GM18867 (cell line): Measurements from ENCODE around the gene SNTA1.
"Not testable (repeated sequence)": the region's sequence is repeated elsewhere in the genome, so short reads cannot be mapped to it uniquely, and the experiment has no call there.

Experiments used
- ATAC-seq: cut with Tn5 transposase; IDR thresholded peaks from one replicate; pipeline ENCODE4 v1.9.1; 2021; ENCODE audit warnings: mild to moderate bottlenecking, moderate library complexity; ENCODE audit not compliant: unreplicated experiment

SNTA1 gene

DNA sequence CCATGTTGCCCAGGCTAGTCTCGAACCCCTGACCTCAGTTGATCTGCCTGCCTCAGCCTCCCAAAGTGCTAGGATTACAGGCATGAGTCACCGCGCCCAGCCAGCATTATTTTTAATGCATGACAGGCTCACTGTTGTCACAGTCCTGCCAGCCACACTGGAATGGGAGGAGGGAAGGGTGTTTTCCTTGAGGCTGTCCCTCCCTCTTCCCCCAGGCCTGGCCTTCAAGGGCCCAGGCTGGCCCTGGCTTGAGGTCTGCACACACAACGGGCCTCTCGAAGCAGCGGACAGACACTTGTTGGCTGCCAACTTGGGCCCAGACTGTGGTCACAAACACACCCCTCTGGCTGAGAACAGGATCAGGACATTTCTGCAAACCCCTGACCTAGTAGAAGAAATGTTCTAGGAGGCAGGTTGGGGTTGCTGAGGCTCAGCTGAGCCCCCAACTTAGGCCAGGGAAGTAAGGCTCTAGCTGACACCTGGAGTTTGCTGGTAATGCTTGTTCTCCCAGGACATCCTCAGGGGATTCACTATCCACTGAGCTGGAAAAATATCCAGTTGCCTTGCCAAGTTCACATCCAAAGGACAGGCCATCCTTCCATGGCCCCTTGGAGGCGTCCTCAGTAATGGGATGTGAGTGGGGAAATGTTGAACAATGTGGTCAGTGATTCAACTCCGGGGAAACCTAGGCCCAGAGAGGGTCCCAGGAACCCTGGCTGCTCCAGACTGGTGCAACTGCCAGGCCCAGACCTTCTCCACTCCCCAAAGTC, 9.9 kb downstream of the SNTA1 start:
- no peak for ATAC-seq

DNA sequence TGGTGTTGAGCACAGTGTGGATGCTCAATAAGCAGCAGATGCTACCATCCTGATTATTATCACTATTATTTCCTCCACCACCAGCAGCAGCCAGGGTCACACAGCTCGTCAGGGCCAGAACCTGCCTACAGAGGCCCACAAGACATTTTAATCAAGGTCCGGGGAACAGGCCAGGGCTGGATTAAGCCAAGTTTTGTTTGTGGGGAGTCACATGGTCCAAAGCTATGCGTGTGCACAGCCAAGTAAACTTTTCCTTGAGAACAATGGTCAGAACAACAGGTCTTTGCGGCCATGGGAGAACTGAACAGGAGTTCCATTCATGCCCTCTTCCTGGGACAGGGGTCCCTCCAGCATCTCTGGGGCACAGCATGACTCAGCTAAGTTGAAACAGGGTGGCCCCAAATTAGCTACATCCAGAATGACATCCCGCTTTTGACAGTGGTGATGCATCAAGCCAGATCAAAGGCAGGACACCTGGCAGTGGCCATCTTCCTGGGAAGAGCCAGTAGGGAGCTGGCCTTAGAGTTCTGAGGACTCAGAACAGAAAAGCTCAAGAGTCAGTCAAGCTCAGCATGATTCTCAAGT, 11.7 kb downstream of the SNTA1 start:
- no peak for ATAC-seq

DNA sequence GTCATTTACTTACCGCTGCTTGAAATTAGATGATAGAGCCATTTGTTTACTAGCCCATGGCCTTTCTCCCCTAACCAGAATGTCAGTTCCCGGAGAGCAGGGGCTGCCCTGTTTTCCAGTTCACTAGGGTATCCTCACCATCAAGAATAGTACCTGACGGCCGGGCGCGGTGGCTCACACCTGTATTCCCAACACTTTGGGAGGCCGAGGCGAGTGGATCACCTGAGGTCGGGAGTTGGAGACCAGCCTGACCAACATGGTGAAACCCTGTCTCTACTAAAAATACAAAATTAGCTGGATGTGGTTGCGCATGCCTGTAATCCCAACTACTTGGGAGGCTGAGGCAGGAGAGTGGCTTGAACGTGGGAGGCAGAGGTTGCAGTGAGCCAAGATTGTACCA, 19.7 kb downstream of the SNTA1 start:
- not testable (repeated sequence) for ATAC-seq

DNA sequence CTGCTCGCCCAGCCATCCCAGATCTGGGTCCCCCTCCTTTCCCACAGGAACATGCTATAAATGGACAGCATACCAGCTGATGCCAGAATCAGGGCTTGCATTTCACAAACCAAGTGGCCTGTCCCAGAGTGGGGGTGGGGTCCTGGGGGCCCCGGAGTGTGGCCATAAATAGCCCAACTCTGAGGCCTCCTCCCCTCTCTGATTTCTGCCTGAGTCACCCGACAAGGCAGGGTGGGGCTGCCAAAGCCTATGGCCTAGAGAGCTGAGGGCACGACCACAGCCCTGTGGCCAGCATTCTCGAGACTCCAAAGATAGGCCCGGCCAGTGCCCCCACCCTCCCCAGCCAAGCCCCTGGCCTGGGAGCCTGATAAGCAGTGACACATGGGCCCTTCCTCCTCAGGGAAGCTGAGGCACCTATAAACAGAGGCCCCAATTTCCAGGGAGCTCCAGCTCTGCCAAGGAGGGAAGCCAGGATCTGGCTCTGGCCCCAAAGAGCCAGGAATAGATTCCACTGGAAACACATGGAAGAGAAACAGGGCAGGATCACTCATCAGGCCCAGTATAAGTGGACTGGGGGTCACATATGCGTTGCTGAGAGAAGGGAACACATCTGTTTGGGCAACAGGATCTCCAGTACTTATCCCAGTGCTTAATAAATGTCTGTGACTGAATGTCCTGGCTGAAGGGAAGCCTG, 20.3 kb downstream of the SNTA1 start:
- no peak for ATAC-seq

DNA sequence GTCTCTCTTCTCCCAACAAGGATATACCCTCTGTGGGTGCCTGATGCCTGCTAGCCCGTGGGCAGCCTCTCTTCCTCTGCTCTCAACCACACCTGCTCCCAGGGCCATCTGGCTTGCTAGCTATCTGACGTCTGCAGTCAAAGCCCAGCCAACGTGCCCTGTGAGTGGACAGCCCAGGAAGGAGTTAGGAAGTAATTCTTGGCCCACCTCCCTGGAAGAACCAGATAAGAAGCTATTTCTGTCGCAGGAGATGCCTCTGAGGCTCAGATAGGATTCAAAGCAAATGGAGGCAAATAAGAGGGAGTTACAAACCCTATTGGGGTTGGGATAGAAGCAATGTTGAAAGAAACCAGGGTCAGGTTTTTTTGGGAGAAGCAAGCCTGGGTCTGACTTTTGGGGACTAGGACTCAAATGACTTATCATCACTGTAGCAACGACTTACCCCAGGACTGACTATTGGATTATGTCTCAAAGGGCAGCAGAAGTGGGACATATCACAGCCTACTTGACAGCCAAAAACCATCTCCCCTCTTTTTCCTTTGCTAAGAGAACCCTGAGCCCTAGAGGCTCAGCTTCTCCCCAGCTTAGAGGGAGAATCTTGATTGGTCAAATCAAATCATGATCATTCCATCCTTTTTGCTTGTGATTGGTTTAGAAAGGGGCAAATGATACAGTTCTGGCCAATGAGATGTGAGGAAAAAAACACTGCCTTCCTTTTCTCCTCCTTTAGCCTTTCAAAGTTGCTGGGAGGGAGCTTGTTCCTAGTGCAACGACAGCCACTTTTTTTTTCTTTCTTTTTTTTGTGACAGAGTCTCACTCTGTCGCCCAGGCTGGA, 24.2 kb downstream of the SNTA1 start:
- no peak for ATAC-seq

DNA sequence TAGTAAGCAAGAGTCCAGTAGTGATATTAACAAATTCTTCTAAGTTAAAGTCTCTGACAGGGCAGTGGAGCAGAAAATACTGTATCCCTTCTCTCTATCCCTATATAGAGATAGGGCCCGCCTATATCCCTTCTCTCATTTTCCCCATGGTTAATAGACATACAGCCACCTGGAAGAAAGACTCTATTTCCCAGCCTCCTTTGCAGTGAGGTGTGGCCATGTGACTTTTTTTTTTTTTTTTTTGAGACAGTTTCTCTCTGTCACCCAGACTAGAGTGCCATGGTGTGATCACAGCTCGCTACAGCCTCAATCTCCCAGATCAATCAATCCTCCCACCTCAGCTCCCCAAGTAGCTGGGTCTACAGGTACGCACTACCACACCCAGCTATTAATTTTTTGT, 25.5 kb downstream of the SNTA1 start:
- no peak for ATAC-seq

DNA sequence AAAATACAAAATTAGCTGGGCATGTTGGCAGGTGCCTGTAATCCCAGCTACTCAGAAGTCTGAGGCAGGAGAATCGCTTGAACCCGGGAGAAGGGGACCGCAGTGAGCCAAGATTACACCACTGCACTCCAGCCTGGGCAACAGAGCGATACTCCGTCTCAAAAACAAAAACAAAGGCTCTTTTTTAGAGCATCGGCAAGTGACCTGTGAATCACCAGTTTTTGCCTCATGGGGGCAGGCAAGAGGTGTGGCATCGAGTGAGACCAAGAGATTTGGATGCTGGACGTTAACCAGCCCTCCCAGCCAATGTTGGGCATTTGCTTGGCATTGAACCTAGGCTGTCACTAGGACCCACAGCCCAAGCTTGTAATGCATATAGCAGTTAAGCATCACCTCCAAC, 27.6 kb downstream of the SNTA1 start:
- no peak for ATAC-seq

DNA sequence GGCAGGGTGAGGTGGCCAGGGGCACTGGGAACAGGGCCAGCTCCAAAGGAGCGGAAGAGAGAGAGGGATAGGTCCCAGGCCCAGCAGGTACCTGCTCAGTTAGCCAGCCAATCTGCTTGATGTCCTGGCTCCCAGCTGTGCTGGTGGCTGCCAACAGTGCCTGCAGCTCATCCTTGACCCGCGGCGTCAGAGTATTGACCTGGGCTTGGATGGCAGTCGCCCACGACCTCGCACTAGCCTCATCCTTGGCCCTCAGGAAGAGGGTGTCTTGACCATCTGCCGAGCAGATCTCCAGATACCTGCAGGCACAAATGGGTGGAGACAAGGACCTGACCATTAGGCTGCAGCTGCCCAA, 31.1 kb downstream of the SNTA1 start:
- ATAC-seq, result no peak

DNA sequence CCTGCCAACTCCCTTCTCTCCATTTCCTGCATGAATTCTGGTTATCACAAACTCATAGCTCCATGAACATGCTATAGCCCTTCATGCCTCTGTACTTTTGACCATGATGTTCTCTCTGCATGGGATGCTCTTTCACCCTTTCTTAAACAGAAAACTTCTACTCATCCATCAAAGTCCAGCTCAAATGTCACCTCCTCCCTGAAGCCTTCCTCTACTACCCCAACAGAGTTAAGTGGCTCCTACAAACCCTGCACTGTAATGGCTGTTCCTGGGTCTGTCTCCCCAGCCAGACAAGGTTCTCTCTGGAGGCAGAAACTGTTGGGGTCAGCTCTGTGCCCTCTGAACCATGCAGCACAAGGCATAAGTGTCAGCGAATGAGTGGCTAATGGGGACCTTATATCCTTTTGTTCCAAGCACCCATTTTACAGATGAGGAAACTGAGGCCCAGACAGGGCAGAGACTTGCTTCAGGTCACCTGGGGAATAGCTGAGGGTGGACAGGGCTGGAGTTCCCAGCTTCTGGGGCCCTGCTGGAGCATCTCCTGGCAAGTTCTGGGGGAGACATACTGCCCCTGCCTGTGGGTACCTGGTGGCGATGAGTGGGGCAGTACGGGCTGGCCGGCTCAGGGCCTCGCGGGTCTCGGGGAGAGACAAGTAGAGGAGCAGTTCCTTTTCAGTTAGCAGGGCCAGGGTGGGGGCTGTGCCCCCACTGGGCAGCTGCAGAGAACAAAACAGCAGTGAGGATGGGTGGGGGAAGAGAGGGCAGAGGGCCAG, 31.7 kb downstream of the SNTA1 start:
- no peak for ATAC-seq

DNA sequence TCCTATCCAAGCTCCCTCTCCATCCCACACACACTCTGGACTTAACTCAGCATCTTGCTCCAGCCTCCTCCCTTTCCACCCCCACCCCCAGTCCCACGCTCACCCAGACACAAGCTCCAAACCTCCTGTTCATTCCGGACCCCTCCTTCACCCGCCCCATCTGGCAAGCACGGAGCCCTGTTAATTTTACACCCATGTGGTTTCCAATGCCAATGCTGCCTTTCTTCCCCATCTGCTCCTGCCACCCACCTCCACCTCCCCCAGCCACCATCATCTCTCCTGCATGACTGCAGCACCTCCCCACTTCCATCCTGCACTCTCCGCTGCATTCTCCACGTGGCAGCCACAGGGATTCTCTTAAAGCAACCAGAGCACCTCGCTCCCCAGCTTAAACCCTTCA, 32.3 kb downstream of the SNTA1 start:
- ATAC-seq, result no peak

DNA sequence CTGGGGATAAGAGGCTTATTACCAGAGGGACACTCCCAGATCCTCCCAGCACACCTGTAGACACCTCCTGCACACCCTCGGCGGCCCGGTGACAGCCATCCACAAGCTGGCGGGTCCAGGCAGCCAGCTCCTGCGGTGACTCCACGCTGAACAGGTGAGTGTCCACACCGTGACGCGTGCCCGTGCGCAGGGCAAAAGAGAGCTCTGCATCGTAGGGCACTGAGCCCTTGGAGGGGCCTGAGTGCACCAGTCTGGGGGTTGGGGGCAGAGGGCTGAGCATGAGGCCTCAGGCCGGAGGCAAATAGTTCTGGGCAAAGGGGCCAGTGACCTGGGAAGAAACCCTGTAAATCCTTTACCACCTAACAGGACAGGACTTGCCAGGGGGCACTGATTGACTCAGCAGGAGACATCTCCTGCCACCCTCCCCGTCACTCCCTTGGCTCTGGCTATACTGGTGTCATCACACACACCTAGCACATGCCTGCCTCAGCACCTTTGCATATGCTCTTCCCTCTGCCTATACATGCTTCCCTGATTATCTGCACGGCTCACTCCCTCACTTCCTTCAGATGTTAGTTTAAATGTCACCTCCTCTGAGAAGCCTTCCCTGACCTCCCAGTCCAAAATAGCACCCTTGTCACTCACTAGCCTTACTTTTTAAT, 33.4 kb downstream of the SNTA1 start:
- no peak for ATAC-seq

DNA sequence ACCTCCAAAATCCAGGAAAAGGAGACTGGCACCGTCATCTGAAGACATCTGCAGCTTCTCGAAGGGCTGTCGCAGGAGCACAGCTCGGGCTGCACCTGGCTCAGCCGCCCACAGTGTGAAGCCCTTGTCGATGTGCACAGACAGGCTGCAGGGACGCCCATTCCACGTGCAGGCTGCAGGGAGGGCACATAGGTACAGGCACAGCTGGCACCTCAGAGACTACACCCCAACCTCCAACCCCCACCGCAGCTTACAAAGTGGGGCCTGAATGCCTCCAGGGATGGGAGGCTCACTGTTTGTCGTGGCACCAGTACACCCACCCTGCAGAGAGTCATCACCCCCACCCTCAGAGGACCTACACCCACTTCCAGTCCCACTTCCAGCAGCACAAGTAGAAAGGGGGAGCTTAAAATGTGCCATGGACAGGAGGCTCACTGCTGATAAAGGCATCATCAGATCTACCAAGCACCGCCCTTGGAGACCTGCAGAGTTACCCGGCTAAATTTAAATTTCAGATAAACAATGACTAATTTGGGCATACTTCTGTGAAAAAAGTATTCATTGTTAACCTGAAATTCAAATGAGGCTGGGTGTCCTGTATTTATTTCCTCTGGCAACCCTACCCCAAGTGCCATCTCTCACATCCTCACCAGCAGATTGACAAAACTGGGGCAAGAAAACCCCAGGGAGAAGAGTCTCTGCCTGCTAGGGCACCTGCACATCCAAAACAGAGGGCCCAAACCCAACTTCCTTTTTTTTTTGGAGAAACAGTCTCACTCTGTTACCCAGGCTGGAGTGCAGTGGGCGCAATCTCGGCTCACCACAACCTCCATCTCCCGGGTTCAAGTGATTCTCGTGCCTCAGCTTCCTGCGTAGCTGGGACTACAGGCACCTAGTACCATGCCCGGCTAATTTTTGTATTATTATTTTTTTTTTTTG, 34.6 kb downstream of the SNTA1 start:
- ATAC-seq, result peak; percentile 53

DNA sequence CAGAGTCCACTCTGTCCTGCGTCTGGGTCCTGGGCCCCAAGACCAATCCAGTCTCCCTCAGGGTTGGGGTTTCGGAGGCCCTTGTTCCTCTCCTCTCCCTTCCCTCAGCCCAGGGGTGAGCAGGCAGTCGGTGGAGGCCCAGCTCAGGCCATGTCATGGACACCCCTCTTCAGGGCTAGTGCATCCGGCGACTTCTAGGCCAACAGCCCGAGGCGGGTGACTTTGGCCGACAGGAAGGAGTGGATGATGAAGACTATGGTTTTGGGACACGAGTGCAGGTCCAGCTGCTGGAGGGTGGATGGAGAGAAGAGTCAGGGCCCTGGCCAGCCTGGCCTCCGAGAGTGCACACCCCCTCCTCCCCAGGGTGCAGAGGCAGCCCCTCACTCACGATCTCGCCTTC, 35.2 kb downstream of the SNTA1 start:
- ATAC-seq, result no peak

DNA sequence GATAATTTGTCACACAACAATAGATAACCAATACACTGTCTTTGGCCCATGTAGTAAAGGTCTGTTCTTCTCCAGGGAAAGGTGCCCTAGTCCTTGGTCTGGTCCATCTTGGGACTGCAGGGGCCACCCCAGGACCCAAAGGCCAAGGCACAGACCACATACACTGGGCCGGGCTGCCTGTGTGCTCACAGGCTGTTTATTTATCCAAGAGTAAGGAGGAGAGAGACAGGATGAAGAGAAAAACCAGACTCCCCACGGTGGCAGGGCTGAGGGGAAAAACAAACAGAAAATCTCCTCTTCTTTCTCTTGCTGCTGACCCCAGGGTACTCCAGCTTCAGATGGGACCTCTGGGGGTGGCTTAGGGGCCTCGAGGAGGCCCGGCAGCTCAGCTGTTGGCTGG, 35.8 kb downstream of the SNTA1 start:
- ATAC-seq, result no peak

DNA sequence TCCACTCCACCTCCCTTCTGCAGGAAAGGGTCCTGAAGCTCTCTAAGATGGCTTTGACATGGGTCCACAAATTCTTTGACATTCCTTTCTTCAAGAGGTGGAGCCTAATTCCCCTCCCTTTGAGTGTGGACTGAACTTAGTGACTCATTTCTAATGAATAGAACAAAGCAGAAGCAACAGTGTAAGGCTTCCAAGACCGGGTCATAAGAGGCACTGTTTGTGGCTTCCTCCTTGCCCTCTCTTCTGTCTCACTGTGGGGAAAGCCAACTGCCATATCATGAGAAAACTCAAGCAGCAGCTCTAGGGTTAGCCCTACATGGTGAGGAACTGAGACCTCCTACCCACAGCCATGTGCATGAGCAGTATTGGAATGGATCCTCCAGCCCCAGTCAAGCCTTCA, 36.3 kb downstream of the SNTA1 start:
- ATAC-seq, result no peak

DNA sequence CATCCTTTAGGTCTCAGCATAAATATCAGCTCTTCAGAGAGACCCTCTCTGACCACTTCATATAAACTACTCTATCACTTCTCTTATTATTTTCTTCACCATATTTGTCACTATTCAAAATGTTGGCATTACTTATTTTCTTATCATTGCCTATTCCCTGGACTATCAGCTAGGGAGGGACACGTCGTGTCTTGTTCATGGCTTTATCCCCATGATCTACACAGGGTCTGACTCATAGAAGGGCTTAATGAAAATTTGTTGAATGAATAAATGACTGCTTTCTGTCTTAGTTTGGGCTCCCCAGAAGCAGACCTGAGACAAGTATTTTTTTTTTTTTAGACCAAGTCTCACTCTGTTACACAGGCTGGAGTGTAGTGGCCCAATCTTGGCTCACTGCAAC, 39.3 kb downstream of the SNTA1 start:
- ATAC-seq, result no peak

DNA sequence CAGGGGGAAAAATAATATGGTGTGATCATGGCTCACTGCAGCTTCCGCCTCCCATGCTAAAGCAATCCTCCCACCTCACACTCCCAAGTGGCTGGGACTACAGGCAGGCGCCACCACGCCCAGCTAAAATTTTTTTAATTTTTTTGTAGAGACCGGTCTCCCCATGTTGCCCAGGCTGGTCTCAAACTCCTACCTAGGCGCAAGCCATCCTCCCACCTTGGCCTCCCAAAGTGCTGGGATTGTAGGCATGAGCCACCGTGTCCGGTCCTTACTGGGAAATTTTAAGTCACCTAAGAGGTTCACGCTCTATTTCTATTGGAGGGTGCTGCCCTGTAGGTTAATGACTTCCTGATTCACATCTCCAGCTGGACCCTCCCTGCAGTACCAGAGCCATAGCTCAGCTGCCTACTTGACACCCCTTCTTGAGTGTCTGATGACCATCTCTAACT, 41.6 kb downstream of the SNTA1 start:
- ATAC-seq, result no peak

DNA sequence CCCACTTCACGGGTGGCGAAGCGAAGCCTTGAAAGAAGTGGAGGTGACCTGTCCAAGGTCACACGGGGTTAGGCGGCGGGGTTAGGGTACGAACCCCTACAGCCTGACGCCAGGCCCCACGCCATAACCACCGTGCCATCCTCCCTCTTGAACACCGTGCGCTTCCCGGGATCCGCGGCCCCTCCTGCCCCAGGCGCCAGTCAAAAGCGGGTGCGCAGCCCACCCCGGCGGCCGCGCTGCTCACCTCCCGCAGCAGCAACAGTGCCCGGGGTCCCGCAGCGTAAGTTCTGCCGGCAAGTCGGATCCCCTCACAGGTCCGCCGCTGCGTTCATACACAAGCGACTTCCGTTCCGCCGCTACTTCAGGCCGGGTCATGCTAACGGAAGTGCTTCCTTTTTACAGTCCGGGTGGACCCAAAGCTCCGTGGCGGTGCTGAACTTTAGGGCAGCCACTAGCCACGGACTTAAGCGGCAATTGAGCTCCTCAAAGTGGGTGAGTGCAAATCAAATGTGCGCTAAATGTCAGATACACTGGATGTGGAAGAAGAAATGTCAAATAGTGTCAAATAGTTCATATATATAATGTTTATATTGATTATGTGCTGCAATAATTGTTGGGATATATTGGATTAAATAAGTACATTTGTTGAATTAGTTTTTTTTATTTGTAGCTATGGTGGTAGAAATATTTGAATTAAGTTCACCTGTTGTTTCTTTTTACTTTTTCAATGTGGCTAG, 42.2 kb downstream of the SNTA1 start, which contains the start of gene CDK5RAP1:
Gene CDK5RAP1 (minus strand): TSS at position 336 of the 737 bp plus-strand sequence. CDS start 4,455 bp downstream, outside the sequence.
- ATAC-seq, result peak; percentile 75
